Dedifferentiated amniotic fluid mesenchymal stem cell (primary cell): ENCODE results near the gene CACNG6.

Experiments
- DNase-seq: peaks from one replicate; pipeline ENCODE4 v3.0.0-alpha.2; 2016; ENCODE audit errors: extremely low spot score

CACNG6 gene

DNA sequence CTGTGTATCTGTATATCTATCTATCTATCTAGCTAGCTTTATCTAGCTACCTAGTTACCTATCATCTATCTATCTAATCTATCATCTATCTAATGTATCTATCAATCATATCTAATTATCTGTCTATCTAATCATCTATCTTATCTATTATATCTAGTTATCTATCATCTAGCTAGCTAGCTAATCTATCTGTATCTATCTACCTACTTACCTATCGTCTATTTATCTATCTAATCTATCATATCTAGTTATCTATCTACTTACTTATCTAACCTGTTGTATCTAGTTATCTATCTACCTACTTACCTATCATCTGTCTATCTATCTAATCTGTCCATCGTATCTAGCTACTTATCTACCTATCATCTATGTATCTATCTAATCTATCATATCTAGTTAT lies 54.3 kb downstream of the CACNG6 start:
- no peak for DNase-seq

DNA sequence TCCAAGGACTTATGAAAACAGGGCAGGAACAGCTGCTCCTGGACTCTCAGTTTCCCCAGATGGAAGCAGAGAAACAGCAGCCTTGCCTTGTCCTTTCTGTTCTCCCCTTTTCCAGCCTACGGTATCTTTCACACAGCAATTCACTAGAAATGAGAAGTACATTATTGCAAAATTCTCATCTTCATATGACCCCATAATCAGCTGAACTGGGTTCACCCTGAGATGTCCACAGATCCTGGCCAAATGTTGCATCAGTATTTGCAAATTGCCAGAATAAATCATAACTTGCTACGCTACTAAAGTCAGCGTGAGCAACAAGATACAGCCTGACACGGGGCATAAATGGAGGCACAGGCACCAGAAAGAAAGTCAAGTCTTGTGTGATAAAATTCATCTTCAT lies 56.2 kb downstream of the CACNG6 start:
- no peak for DNase-seq
